WTC11 (cell line): ENCODE data around the gene KCNJ11.
"Not testable (repeated sequence)": the region's sequence is repeated elsewhere in the genome, so short reads cannot be mapped to it uniquely, and the experiment has no call there.

ENCODE experiments used
- ATF3 ChIP-seq: sonication (generic); formaldehyde crosslinking; conservative IDR thresholded peaks from 2 replicates; pipeline ENCODE4 v1.8.1; 2022; ENCODE audit warnings: mild to moderate bottlenecking, missing genetic modification reagents
- CDX4 ChIP-seq: fragments of 250-450 bp; sonication (Bioruptor Pico); IDR thresholded peaks from 2 replicates; pipeline ENCODE4 v1.9.0; 2021; ENCODE audit warnings: moderate library complexity, mild to moderate bottlenecking, inconsistent platforms, borderline replicate concordance
- CTCF ChIP-seq: fragments of 200-600 bp; IDR thresholded peaks from 2 replicates; pipeline ENCODE4 v1.8.0; 2022; ENCODE audit warnings: antibody characterized with exemption
- ERG ChIP-seq: fragments of 250-450 bp; sonication (Bioruptor Pico); IDR thresholded peaks from 2 replicates; pipeline ENCODE4 v1.8.0; 2021; ENCODE audit warnings: mild to moderate bottlenecking
- FOXJ3 ChIP-seq: sonication (generic); formaldehyde crosslinking; IDR thresholded peaks from 2 replicates; pipeline ENCODE4 v1.9.0; 2021; ENCODE audit warnings: missing genetic modification reagents, mild to moderate bottlenecking, borderline replicate concordance
- FOXP1 ChIP-seq: sonication (generic); formaldehyde crosslinking; IDR thresholded peaks from 2 replicates; pipeline ENCODE4 v1.8.0; 2022; ENCODE audit warnings: missing genetic modification reagents, mild to moderate bottlenecking, moderate library complexity, borderline replicate concordance
- GABPB1 ChIP-seq: sonication (generic); formaldehyde crosslinking; IDR thresholded peaks from 2 replicates; pipeline ENCODE4 v1.8.1; 2023; ENCODE audit warnings: mild to moderate bottlenecking, missing genetic modification reagents
- HMGA2 ChIP-seq: fragments of 250-450 bp; sonication (Bioruptor Pico); IDR thresholded peaks from 2 replicates; pipeline ENCODE4 v1.4.0; 2021; ENCODE audit warnings: mild to moderate bottlenecking, moderate library complexity
- NFYB ChIP-seq: sonication (generic); formaldehyde crosslinking; conservative IDR thresholded peaks from 2 replicates; pipeline ENCODE4 v1.8.0; 2022; ENCODE audit warnings: low read depth, missing genetic modification reagents
- TF ChIP-seq, protein P1 (sequence below): sonication (generic); formaldehyde crosslinking; IDR thresholded peaks from 2 replicates; pipeline ENCODE4 v1.8.0; 2022; ENCODE audit warnings: missing genetic modification reagents
- TF ChIP-seq, protein P2 (sequence below): sonication (generic); formaldehyde crosslinking; IDR thresholded peaks from 2 replicates; pipeline ENCODE4 v1.8.0; 2022; ENCODE audit warnings: mild to moderate bottlenecking, missing genetic modification reagents
- TF ChIP-seq, protein P3 (sequence below): sonication (generic); formaldehyde crosslinking; IDR thresholded peaks from 2 replicates; pipeline ENCODE4 v1.8.1; 2022; ENCODE audit warnings: mild to moderate bottlenecking, missing genetic modification reagents, moderate library complexity, borderline replicate concordance
- TF ChIP-seq, protein P4 (sequence below): sonication (generic); formaldehyde crosslinking; IDR thresholded peaks from 2 replicates; pipeline ENCODE4 v1.8.0; 2022; ENCODE audit warnings: mild to moderate bottlenecking, missing genetic modification reagents
- TF ChIP-seq, protein P5 (sequence below): sonication (generic); formaldehyde crosslinking; IDR thresholded peaks from 2 replicates; pipeline ENCODE4 v1.8.1; 2022; ENCODE audit warnings: low read depth, mild to moderate bottlenecking, moderate library complexity, missing genetic modification reagents, borderline replicate concordance

GRCh38 chr11:17426233-17426632 is 37.8 kb upstream of the KCNJ11 start:
- not testable (repeated sequence) for TF ChIP-seq CTCF; FOXJ3; CDX4; HMGA2 (CRISPR knock-in tag); ERG; NFYB; FOXP1 (CRISPR knock-in tag); ATF3 (CRISPR knock-in tag); GABPB1 (CRISPR knock-in tag)
- TF ChIP-seq, protein P1, sequence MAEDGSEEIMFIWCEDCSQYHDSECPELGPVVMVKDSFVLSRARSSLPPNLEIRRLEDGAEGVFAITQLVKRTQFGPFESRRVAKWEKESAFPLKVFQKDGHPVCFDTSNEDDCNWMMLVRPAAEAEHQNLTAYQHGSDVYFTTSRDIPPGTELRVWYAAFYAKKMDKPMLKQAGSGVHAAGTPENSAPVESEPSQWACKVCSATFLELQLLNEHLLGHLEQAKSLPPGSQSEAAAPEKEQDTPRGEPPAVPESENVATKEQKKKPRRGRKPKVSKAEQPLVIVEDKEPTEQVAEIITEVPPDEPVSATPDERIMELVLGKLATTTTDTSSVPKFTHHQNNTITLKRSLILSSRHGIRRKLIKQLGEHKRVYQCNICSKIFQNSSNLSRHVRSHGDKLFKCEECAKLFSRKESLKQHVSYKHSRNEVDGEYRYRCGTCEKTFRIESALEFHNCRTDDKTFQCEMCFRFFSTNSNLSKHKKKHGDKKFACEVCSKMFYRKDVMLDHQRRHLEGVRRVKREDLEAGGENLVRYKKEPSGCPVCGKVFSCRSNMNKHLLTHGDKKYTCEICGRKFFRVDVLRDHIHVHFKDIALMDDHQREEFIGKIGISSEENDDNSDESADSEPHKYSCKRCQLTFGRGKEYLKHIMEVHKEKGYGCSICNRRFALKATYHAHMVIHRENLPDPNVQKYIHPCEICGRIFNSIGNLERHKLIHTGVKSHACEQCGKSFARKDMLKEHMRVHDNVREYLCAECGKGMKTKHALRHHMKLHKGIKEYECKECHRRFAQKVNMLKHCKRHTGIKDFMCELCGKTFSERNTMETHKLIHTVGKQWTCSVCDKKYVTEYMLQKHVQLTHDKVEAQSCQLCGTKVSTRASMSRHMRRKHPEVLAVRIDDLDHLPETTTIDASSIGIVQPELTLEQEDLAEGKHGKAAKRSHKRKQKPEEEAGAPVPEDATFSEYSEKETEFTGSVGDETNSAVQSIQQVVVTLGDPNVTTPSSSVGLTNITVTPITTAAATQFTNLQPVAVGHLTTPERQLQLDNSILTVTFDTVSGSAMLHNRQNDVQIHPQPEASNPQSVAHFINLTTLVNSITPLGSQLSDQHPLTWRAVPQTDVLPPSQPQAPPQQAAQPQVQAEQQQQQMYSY (CRISPR knock-in tag) = not testable (repeated sequence)
- TF ChIP-seq, protein P2, sequence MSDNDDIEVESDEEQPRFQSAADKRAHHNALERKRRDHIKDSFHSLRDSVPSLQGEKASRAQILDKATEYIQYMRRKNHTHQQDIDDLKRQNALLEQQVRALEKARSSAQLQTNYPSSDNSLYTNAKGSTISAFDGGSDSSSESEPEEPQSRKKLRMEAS (CRISPR knock-in tag) = not testable (repeated sequence)
- TF ChIP-seq, protein P3, sequence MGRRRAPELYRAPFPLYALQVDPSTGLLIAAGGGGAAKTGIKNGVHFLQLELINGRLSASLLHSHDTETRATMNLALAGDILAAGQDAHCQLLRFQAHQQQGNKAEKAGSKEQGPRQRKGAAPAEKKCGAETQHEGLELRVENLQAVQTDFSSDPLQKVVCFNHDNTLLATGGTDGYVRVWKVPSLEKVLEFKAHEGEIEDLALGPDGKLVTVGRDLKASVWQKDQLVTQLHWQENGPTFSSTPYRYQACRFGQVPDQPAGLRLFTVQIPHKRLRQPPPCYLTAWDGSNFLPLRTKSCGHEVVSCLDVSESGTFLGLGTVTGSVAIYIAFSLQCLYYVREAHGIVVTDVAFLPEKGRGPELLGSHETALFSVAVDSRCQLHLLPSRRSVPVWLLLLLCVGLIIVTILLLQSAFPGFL (CRISPR knock-in tag) = not testable (repeated sequence)
- TF ChIP-seq, protein P4, sequence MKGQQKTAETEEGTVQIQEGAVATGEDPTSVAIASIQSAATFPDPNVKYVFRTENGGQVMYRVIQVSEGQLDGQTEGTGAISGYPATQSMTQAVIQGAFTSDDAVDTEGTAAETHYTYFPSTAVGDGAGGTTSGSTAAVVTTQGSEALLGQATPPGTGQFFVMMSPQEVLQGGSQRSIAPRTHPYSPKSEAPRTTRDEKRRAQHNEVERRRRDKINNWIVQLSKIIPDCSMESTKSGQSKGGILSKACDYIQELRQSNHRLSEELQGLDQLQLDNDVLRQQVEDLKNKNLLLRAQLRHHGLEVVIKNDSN = not testable (repeated sequence)
- TF ChIP-seq, protein P5, sequence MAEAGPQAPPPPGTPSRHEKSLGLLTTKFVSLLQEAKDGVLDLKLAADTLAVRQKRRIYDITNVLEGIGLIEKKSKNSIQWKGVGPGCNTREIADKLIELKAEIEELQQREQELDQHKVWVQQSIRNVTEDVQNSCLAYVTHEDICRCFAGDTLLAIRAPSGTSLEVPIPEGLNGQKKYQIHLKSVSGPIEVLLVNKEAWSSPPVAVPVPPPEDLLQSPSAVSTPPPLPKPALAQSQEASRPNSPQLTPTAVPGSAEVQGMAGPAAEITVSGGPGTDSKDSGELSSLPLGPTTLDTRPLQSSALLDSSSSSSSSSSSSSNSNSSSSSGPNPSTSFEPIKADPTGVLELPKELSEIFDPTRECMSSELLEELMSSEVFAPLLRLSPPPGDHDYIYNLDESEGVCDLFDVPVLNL (CRISPR knock-in tag) = not testable (repeated sequence)
